ENCODE measurements around the gene DNAH10.

Gene DNAH10

GRCh38 chr12:123868791-123869190 is 106.7 kb downstream of the DNAH10 start:
- peaks cover 0 to 5% (median 0%) of the 10 kb centered on the region in 5 experiments for H3K27me3 ChIP-seq (replicated peaks in 2 of 5; ENCODE audit: control insufficient read depth in 4 of 5, insufficient read depth in 5 of 5, low read length in 4 of 5)
- ChIA-PET CTCF (interaction anchor here (0.6 kb wide), 1 partner anchor 10 kb away, joined by 3 read pairs; no protein-coding TSS in a partner anchor), POLR2A (no interaction called here)
- H3K4me1 ChIP-seq (ENCODE audit: control extremely low read depth in 1 of 4, control insufficient read depth in 4 of 4, insufficient read depth in 4 of 4, low read length in 3 of 4): no peaks in the 10 kb centered on the region
- DNase-seq: no peak
- H3K4me3 ChIP-seq (ENCODE audit: control insufficient read depth in 1 of 7, extremely low read depth in 1 of 7, insufficient read depth in 4 of 7, low read depth in 2 of 7, low read length in 6 of 7): no peak overlapping the region
- no peaks in the 10 kb centered on the region for H3K36me3 ChIP-seq (ENCODE audit: control insufficient read depth in 4 of 4, insufficient read depth in 4 of 4, low read length in 3 of 4)
- WGBS (ENCODE audit: insufficient coverage): 98% methylated on average over 10 of the region's 10 CpGs
- no peak overlapping the region for H3K27ac ChIP-seq (ENCODE audit: insufficient read depth in 1 of 2, low read depth in 1 of 2, low read length in 2 of 2, poor library complexity in 1 of 2, severe bottlenecking in 2 of 2)
- H3K9me3 ChIP-seq (ENCODE audit: control extremely low read depth in 1 of 5, control insufficient read depth in 4 of 5, insufficient read depth in 2 of 5, low read depth in 1 of 5, low read length in 4 of 5): no peaks in the 10 kb centered on the region

GRCh38 chr12:123873793-123874192 is 111.7 kb downstream of the DNAH10 start:
- ChIA-PET POLR2A (no interaction called here), CTCF (no interaction called here)
- no peaks in the 10 kb centered on the region for H3K27me3 ChIP-seq (replicated peaks in 2 of 5; ENCODE audit: control insufficient read depth in 4 of 5, insufficient read depth in 5 of 5, low read length in 4 of 5)
- WGBS (ENCODE audit: insufficient coverage): 65% methylated on average over 3 of the region's 3 CpGs
- peak in 1 of 3 donors; percentile 11 for DNase-seq
- no peaks in the 10 kb centered on the region for H3K9me3 ChIP-seq (ENCODE audit: control extremely low read depth in 1 of 5, control insufficient read depth in 4 of 5, insufficient read depth in 2 of 5, low read depth in 1 of 5, low read length in 4 of 5)
- no peak overlapping the region for H3K27ac ChIP-seq (ENCODE audit: insufficient read depth in 1 of 2, low read depth in 1 of 2, low read length in 2 of 2, poor library complexity in 1 of 2, severe bottlenecking in 2 of 2)
- H3K36me3 ChIP-seq (ENCODE audit: control insufficient read depth in 4 of 4, insufficient read depth in 4 of 4, low read length in 3 of 4): no peaks in the 10 kb centered on the region
- H3K4me3 ChIP-seq (ENCODE audit: control insufficient read depth in 1 of 7, extremely low read depth in 1 of 7, insufficient read depth in 4 of 7, low read depth in 2 of 7, low read length in 6 of 7): no peak overlapping the region
- H3K4me1 ChIP-seq (ENCODE audit: control extremely low read depth in 1 of 4, control insufficient read depth in 4 of 4, insufficient read depth in 4 of 4, low read length in 3 of 4): no peaks in the 10 kb centered on the region

GRCh38 chr12:123877968-123878367 is 115.9 kb downstream of the DNAH10 start:
- H3K27ac ChIP-seq (ENCODE audit: insufficient read depth in 1 of 2, low read depth in 1 of 2, low read length in 2 of 2, poor library complexity in 1 of 2, severe bottlenecking in 2 of 2): no peak overlapping the region
- no peaks in the 10 kb centered on the region for H3K4me1 ChIP-seq (ENCODE audit: control extremely low read depth in 1 of 4, control insufficient read depth in 4 of 4, insufficient read depth in 4 of 4, low read length in 3 of 4)
- H3K36me3 ChIP-seq (ENCODE audit: control insufficient read depth in 4 of 4, insufficient read depth in 4 of 4, low read length in 3 of 4): no peaks in the 10 kb centered on the region
- no peak overlapping the region for H3K4me3 ChIP-seq (ENCODE audit: control insufficient read depth in 1 of 7, extremely low read depth in 1 of 7, insufficient read depth in 4 of 7, low read depth in 2 of 7, low read length in 6 of 7)
- ChIA-PET CTCF (no interaction called here), POLR2A (interaction anchor here (0.6 kb wide), 1 partner anchor 17 kb away, joined by 3 read pairs; no protein-coding TSS in a partner anchor)
- no peaks in the 10 kb centered on the region for H3K27me3 ChIP-seq (replicated peaks in 2 of 5; ENCODE audit: control insufficient read depth in 4 of 5, insufficient read depth in 5 of 5, low read length in 4 of 5)
- no peaks in the 10 kb centered on the region for H3K9me3 ChIP-seq (ENCODE audit: control extremely low read depth in 1 of 5, control insufficient read depth in 4 of 5, insufficient read depth in 2 of 5, low read depth in 1 of 5, low read length in 4 of 5)
- WGBS (ENCODE audit: insufficient coverage): 58% methylated on average over 5 of the region's 6 CpGs
- DNase-seq: peak in 2 of 3 donors; percentile 22 to 25

GRCh38 chr12:123879101-123879500 is 117.0 kb downstream of the DNAH10 start:
- no peak overlapping the region for H3K27ac ChIP-seq (ENCODE audit: insufficient read depth in 1 of 2, low read depth in 1 of 2, low read length in 2 of 2, poor library complexity in 1 of 2, severe bottlenecking in 2 of 2)
- H3K4me1 ChIP-seq (ENCODE audit: control extremely low read depth in 1 of 4, control insufficient read depth in 4 of 4, insufficient read depth in 4 of 4, low read length in 3 of 4): no peaks in the 10 kb centered on the region
- POLR2A ChIA-PET: no interaction called here
- H3K27me3 ChIP-seq (replicated peaks in 2 of 5; ENCODE audit: control insufficient read depth in 4 of 5, insufficient read depth in 5 of 5, low read length in 4 of 5): no peaks in the 10 kb centered on the region
- DNase-seq: no peak
- CTCF ChIA-PET: interaction anchor here (0.6 to 1.0 kb wide), 3 partner anchors 10 to 242 kb away, joined by 3 to 4 read pairs (median 4); no protein-coding TSS in a partner anchor
- 99% methylated on average over 10 of the region's 11 CpGs for WGBS (ENCODE audit: insufficient coverage)
- no peaks in the 10 kb centered on the region for H3K9me3 ChIP-seq (ENCODE audit: control extremely low read depth in 1 of 5, control insufficient read depth in 4 of 5, insufficient read depth in 2 of 5, low read depth in 1 of 5, low read length in 4 of 5)
- H3K4me3 ChIP-seq (ENCODE audit: control insufficient read depth in 1 of 7, extremely low read depth in 1 of 7, insufficient read depth in 4 of 7, low read depth in 2 of 7, low read length in 6 of 7): no peak overlapping the region
- no peaks in the 10 kb centered on the region for H3K36me3 ChIP-seq (ENCODE audit: control insufficient read depth in 4 of 4, insufficient read depth in 4 of 4, low read length in 3 of 4)

- ChIA-PET POLR2A (no interaction called here), CTCF (interaction anchor here (0.6 to 1.0 kb wide), 2 partner anchors 87 to 241 kb away, joined by 4 read pairs; no protein-coding TSS in a partner anchor)
- no peaks in the 10 kb centered on the region for H3K4me1 ChIP-seq (ENCODE audit: control extremely low read depth in 1 of 4, control insufficient read depth in 4 of 4, insufficient read depth in 4 of 4, low read length in 3 of 4)
- H3K9me3 ChIP-seq (ENCODE audit: control extremely low read depth in 1 of 5, control insufficient read depth in 4 of 5, insufficient read depth in 2 of 5, low read depth in 1 of 5, low read length in 4 of 5): no peaks in the 10 kb centered on the region
- WGBS (ENCODE audit: insufficient coverage): 99% methylated on average over 14 of the region's 14 CpGs
- no peak overlapping the region for H3K4me3 ChIP-seq (ENCODE audit: control insufficient read depth in 1 of 7, extremely low read depth in 1 of 7, insufficient read depth in 4 of 7, low read depth in 2 of 7, low read length in 6 of 7)
- H3K36me3 ChIP-seq (ENCODE audit: control insufficient read depth in 4 of 4, insufficient read depth in 4 of 4, low read length in 3 of 4): no peaks in the 10 kb centered on the region
- H3K27ac ChIP-seq (ENCODE audit: insufficient read depth in 1 of 2, low read depth in 1 of 2, low read length in 2 of 2, poor library complexity in 1 of 2, severe bottlenecking in 2 of 2): no peak overlapping the region
- H3K27me3 ChIP-seq (replicated peaks in 2 of 5; ENCODE audit: control insufficient read depth in 4 of 5, insufficient read depth in 5 of 5, low read length in 4 of 5): no peaks in the 10 kb centered on the region
- DNase-seq: no peak
Observed at GRCh38 chr12:123879691-123880090, 117.6 kb downstream of the DNAH10 start.

- no peaks in the 10 kb centered on the region for H3K4me1 ChIP-seq (ENCODE audit: control extremely low read depth in 1 of 4, control insufficient read depth in 4 of 4, insufficient read depth in 4 of 4, low read length in 3 of 4)
- H3K9me3 ChIP-seq (ENCODE audit: control extremely low read depth in 1 of 5, control insufficient read depth in 4 of 5, insufficient read depth in 2 of 5, low read depth in 1 of 5, low read length in 4 of 5): no peaks in the 10 kb centered on the region
- CTCF ChIA-PET: no interaction called here
- no peak overlapping the region for H3K27ac ChIP-seq (ENCODE audit: insufficient read depth in 1 of 2, low read depth in 1 of 2, low read length in 2 of 2, poor library complexity in 1 of 2, severe bottlenecking in 2 of 2)
- POLR2A ChIA-PET: no interaction called here
- WGBS (ENCODE audit: insufficient coverage): 93% methylated on average over 7 of the region's 8 CpGs
- no peak for DNase-seq
- peaks cover 0 to 2% (median 0%) of the 10 kb centered on the region in 5 experiments for H3K27me3 ChIP-seq (replicated peaks in 2 of 5; ENCODE audit: control insufficient read depth in 4 of 5, insufficient read depth in 5 of 5, low read length in 4 of 5)
- H3K4me3 ChIP-seq (ENCODE audit: control insufficient read depth in 1 of 7, extremely low read depth in 1 of 7, insufficient read depth in 4 of 7, low read depth in 2 of 7, low read length in 6 of 7): no peak overlapping the region
- H3K36me3 ChIP-seq (ENCODE audit: control insufficient read depth in 4 of 4, insufficient read depth in 4 of 4, low read length in 3 of 4): no peaks in the 10 kb centered on the region
Observed at GRCh38 chr12:123882161-123882705, 120.1 kb downstream of the DNAH10 start.

- ChIA-PET CTCF (no interaction called here), POLR2A (no interaction called here)
- Histone ChIP-seq H3K27ac (ENCODE audit: insufficient read depth in 1 of 2, low read depth in 1 of 2, low read length in 2 of 2, poor library complexity in 1 of 2, severe bottlenecking in 2 of 2) (no peak overlapping the region), H3K4me3 (ENCODE audit: control insufficient read depth in 1 of 7, extremely low read depth in 1 of 7, insufficient read depth in 4 of 7, low read depth in 2 of 7, low read length in 6 of 7) (no peak overlapping the region), H3K9me3 (ENCODE audit: control extremely low read depth in 1 of 5, control insufficient read depth in 4 of 5, insufficient read depth in 2 of 5, low read depth in 1 of 5, low read length in 4 of 5) (no peaks in the 10 kb centered on the region), H3K4me1 (ENCODE audit: control extremely low read depth in 1 of 4, control insufficient read depth in 4 of 4, insufficient read depth in 4 of 4, low read length in 3 of 4) (peaks cover 0 to 4% (median 0%) of the 10 kb centered on the region in 4 experiments), H3K36me3 (ENCODE audit: control insufficient read depth in 4 of 4, insufficient read depth in 4 of 4, low read length in 3 of 4) (no peaks in the 10 kb centered on the region), H3K27me3 (replicated peaks in 2 of 5; ENCODE audit: control insufficient read depth in 4 of 5, insufficient read depth in 5 of 5, low read length in 4 of 5) (peaks cover 0 to 2% (median 0%) of the 10 kb centered on the region in 5 experiments)
- WGBS (ENCODE audit: insufficient coverage): 98% methylated on average over 11 of the region's 13 CpGs
- DNase-seq: no peak
Observed at GRCh38 chr12:123886258-123886657, 124.2 kb downstream of the DNAH10 start.
